Trophoblast cell (in vitro differentiated cells and primary cell): ENCODE data around the gene SERPINA4.

Experiments
- DNase-seq, 2 donors: peaks; one replicate each; pipeline ENCODE4 v3.0.0-alpha.2; 2016
- H2AFZ ChIP-seq: 2 replicates; pipeline ENCODE4 v1.6.1; 2013; ENCODE audit warnings: low read length, moderate library complexity, mild to moderate bottlenecking; ENCODE audit not compliant: insufficient read depth, poor library complexity
- H2AK5ac ChIP-seq: 2 replicates; pipeline ENCODE4 v1.6.1; 2013; ENCODE audit warnings: mild to moderate bottlenecking, low read length
- H2BK120ac ChIP-seq: 2 replicates; pipeline ENCODE4 v1.6.1; 2013; ENCODE audit warnings: low read length, mild to moderate bottlenecking, moderate library complexity; ENCODE audit not compliant: insufficient read depth, poor library complexity
- H2BK12ac ChIP-seq: 2 replicates; pipeline ENCODE4 v1.6.1; 2013; ENCODE audit warnings: mild to moderate bottlenecking, low read length, moderate library complexity
- H2BK5ac ChIP-seq: 2 replicates; pipeline ENCODE4 v1.6.1; 2013; ENCODE audit warnings: low read length, low read depth, moderate library complexity, mild to moderate bottlenecking; ENCODE audit not compliant: poor library complexity
- H3K14ac ChIP-seq: 2 replicates; pipeline ENCODE4 v1.6.1; 2013; ENCODE audit warnings: mild to moderate bottlenecking, low read length
- H3K18ac ChIP-seq: 2 replicates; pipeline ENCODE4 v1.6.1; 2013; ENCODE audit warnings: mild to moderate bottlenecking, low read length
- H3K23ac ChIP-seq: 2 replicates; pipeline ENCODE4 v1.6.1; 2013; ENCODE audit warnings: low read length
- H3K27ac ChIP-seq: 2 replicates; pipeline ENCODE4 v1.5.1; 2013; ENCODE audit warnings: low read depth, mild to moderate bottlenecking, inconsistent platforms, low read length, moderate library complexity
- H3K27me3 ChIP-seq: 2 replicates; pipeline ENCODE4 v1.6.1; 2013; ENCODE audit warnings: inconsistent platforms, mild to moderate bottlenecking, low read length, moderate library complexity; ENCODE audit not compliant: insufficient read depth
- H3K36me3 ChIP-seq, 2 experiments: 1 replicate in 1 of 2; 2 replicates in 1 of 2; pipeline ENCODE4 v1.6.1; 2013; ENCODE audit warnings: low read length in 2 of 2, mild to moderate bottlenecking in 2 of 2, moderate library complexity in 1 of 2; ENCODE audit not compliant: insufficient read depth in 2 of 2, control insufficient read depth in 1 of 2
- H3K4ac ChIP-seq: 2 replicates; pipeline ENCODE4 v1.6.1; 2013; ENCODE audit warnings: low read depth, mild to moderate bottlenecking, low read length, moderate library complexity
- H3K4me1 ChIP-seq, 2 experiments: 1 replicate in 1 of 2; 2 replicates in 1 of 2; pipeline ENCODE4 v1.6.1; 2013; ENCODE audit warnings: low read length in 2 of 2, mild to moderate bottlenecking in 2 of 2, moderate library complexity in 1 of 2; ENCODE audit not compliant: insufficient read depth in 2 of 2, control insufficient read depth in 1 of 2
- H3K4me2 ChIP-seq: 2 replicates; pipeline ENCODE4 v1.6.1; 2013; ENCODE audit warnings: inconsistent platforms, mild to moderate bottlenecking, low read length, moderate library complexity
- H3K4me3 ChIP-seq: 2 replicates; pipeline ENCODE4 v1.5.1; 2013; ENCODE audit warnings: mild to moderate bottlenecking, low read depth, low read length, inconsistent platforms
- H3K79me1 ChIP-seq: one replicate; pipeline ENCODE4 v1.6.1; 2013; ENCODE audit warnings: low read length
- H3K79me2 ChIP-seq: 2 replicates; pipeline ENCODE4 v1.6.1; 2013; ENCODE audit warnings: low read length, mild to moderate bottlenecking; ENCODE audit not compliant: control insufficient read depth, insufficient read depth, poor library complexity
- H3K9ac ChIP-seq: 2 replicates; pipeline ENCODE4 v1.6.1; 2013; ENCODE audit warnings: mild to moderate bottlenecking, low read length
- H3K9me3 ChIP-seq: 2 replicates; pipeline ENCODE4 v1.6.1; 2013; ENCODE audit warnings: low read depth, mild to moderate bottlenecking, control low read depth, inconsistent platforms, low read length; ENCODE audit not compliant: insufficient read depth
- H4K12ac ChIP-seq: 2 replicates; pipeline ENCODE4 v1.6.1; 2013; ENCODE audit warnings: low read depth, mild to moderate bottlenecking, low read length, moderate library complexity
- H4K8ac ChIP-seq: 2 replicates; pipeline ENCODE4 v1.6.1; 2013; ENCODE audit warnings: low read depth, mild to moderate bottlenecking, low read length, moderate library complexity
- H4K91ac ChIP-seq: one replicate; pipeline ENCODE4 v1.6.1; 2013; ENCODE audit warnings: low read depth, mild to moderate bottlenecking, low read length, moderate library complexity
- WGBS: extraction: QIAGEN DNeasy Blood & Tissue Kit; methylation state at CpG from one replicate; pipeline ENCODE4 v1.1.7; 2013; ENCODE audit warnings: missing lambda C conversion rate; ENCODE audit not compliant: insufficient read length, insufficient coverage; ENCODE audit errors: extremely low coverage; 5-methylcytosine and 5-hydroxymethylcytosine counted together

Gene SERPINA4

DNA sequence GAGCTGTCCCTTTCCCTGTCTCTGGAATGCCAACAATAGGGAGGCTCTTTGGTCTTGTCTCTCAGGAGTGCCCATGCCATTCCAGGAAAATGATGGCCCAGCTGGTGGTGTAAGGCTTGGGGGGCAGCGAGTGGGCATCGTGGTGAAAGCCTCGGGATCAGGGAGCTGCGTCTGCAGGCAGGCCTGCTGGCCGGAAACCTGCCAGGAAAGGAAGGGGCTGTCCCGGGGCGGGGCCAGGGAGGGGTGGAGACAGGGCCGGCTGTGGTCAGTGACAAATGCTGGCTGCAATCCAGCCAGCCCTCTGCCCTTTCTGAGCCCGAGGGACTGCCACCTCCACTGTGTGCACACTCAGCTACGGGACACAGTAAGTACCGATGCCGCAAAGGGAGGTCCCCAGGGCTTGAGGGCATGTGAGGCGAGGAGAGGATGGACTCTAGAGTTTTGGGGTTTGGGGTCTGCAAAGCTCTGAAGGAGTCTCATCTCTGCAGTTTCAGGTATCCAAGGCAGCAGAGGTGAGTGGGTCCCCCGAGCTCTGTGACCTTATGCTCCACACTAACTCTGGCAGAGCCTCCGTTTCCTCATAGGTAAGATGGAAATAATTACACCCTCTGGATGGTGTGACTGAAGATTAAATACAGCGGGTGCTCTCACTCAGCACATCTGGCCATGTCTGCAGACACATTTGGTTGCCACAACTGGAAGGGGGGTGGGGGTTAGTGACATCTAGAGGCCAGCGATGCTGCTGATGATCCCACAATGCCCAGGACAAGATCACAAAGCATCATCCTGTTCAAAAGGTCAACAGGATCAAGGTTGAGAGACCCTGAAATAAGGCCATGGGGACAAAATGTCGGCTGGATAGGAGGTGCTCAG lies 20.1 kb downstream of the SERPINA4 start, which contains the start of gene SERPINA5:
Gene SERPINA5 (plus strand): TSS at position 300 of the 873 bp plus-strand sequence. CDS start 5,937 bp downstream, outside the sequence.
- H2BK5ac ChIP-seq = no peak within 1 kb of the TSS
- H2AFZ ChIP-seq = no peak within 1 kb of the TSS
- H3K4ac ChIP-seq = no peak within 1 kb of the TSS
- no peak within 1 kb of the TSS for H3K23ac ChIP-seq
- no peak within 1 kb of the TSS for H3K18ac ChIP-seq
- no peak within 1 kb of the TSS for H3K14ac ChIP-seq
- H3K27me3 ChIP-seq = no peaks in the 10 kb centered on the region
- H3K36me3 ChIP-seq = no peaks in the 10 kb centered on the region
- H2AK5ac ChIP-seq = no peak within 1 kb of the TSS
- no peak within 1 kb of the TSS for H3K27ac ChIP-seq
- H3K79me2 ChIP-seq = no peaks in the 10 kb centered on the region
- H3K9ac ChIP-seq = no peak within 1 kb of the TSS
- no peaks in the 10 kb centered on the region for H3K4me1 ChIP-seq
- H4K8ac ChIP-seq = no peak within 1 kb of the TSS
- no peak within 1 kb of the TSS for H2BK12ac ChIP-seq
- WGBS = no CpG with 5 or more reads among the region's 18 CpGs
- no peak within 1 kb of the TSS for H4K12ac ChIP-seq
- H2BK120ac ChIP-seq = no peak within 1 kb of the TSS
- H3K79me1 ChIP-seq = no peaks in the 10 kb centered on the region
- no peak within 1 kb of the TSS for H4K91ac ChIP-seq
- H3K4me2 ChIP-seq = no peak within 1 kb of the TSS
- H3K4me3 ChIP-seq = no peak within 1 kb of the TSS
- H3K9me3 ChIP-seq = peaks cover 3% of the 10 kb centered on the region
- DNase-seq = no peak

DNA sequence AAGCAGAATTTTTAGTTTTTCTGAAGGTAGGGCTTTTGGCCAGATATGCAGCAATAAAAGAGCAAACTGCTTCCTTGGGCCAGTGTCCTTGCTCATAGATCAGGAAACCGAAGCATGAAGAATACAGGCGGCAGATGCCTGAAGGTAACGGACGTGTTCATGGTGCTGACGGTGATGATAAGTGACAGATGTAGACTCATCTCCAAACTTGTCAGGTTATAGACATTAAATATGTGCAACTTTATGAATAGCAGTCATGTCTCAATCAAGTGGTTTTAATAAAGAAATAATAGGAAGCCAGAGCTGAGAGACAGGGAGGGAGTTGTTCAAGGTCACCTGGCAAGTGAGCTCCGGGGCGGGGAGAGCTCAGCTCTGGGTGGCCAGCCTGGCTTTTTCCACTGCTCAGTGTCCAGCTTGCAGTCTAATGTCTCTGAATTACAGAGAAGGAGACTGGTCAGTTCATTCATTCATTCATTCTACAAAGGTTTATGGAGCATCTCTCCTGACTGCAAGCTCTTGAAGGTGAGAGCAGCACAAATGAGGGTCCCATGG lies 21.0 kb downstream of the SERPINA4 start:
- H3K4me2 ChIP-seq = no peak overlapping the region
- H3K9me3 ChIP-seq = peaks cover 3% of the 10 kb centered on the region
- H4K12ac ChIP-seq = no peak overlapping the region
- H3K36me3 ChIP-seq = no peaks in the 10 kb centered on the region
- no peaks in the 10 kb centered on the region for H3K4me1 ChIP-seq
- H3K79me2 ChIP-seq = no peaks in the 10 kb centered on the region
- H2AK5ac ChIP-seq = no peak overlapping the region
- no peak overlapping the region for H3K18ac ChIP-seq
- no peak overlapping the region for H2BK5ac ChIP-seq
- H3K14ac ChIP-seq = no peak overlapping the region
- H3K27me3 ChIP-seq = no peaks in the 10 kb centered on the region
- no peak overlapping the region for H2BK120ac ChIP-seq
- no peak overlapping the region for H2AFZ ChIP-seq
- H3K79me1 ChIP-seq = no peaks in the 10 kb centered on the region
- no peak overlapping the region for H3K27ac ChIP-seq
- H3K4ac ChIP-seq = no peak overlapping the region
- H2BK12ac ChIP-seq = no peak overlapping the region
- H3K4me3 ChIP-seq = no peak overlapping the region
- no peak overlapping the region for H4K91ac ChIP-seq
- no peak overlapping the region for H3K23ac ChIP-seq
- H4K8ac ChIP-seq = no peak overlapping the region
- WGBS = no CpG with 5 or more reads among the region's 7 CpGs
- no peak for DNase-seq
- no peak overlapping the region for H3K9ac ChIP-seq

DNA sequence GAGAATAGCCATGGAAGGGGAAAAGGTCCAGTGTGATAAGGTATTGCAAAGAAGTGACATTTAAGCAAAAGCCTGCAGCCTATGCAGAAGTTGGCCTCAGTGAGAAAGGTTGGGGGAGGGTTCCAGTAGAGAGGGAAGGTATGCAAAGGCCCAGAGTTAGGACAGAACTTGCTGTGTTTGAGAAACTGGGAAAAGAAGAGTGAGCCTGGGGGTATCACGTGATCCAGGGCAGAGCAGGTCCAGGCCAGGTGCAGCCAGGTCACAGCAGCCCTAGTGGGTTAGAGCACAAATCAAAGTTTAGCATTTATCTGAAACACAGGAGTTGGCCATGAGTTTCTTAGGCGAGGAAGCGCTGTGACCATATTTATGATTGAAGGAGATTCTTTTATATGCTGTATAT lies 21.6 kb downstream of the SERPINA4 start:
- no peak overlapping the region for H2AK5ac ChIP-seq
- H2BK120ac ChIP-seq = no peak overlapping the region
- no peaks in the 10 kb centered on the region for H3K4me1 ChIP-seq
- no peak overlapping the region for H3K4ac ChIP-seq
- H4K91ac ChIP-seq = no peak overlapping the region
- no peak overlapping the region for H4K12ac ChIP-seq
- H3K79me1 ChIP-seq = no peaks in the 10 kb centered on the region
- no peak overlapping the region for H2AFZ ChIP-seq
- no peak overlapping the region for H4K8ac ChIP-seq
- no peaks in the 10 kb centered on the region for H3K27me3 ChIP-seq
- H2BK5ac ChIP-seq = no peak overlapping the region
- no peak overlapping the region for H3K23ac ChIP-seq
- no CpG with 5 or more reads among the region's 3 CpGs for WGBS
- no peaks in the 10 kb centered on the region for H3K36me3 ChIP-seq
- peak; percentile 26 to 55 for DNase-seq
- no peak overlapping the region for H3K18ac ChIP-seq
- H2BK12ac ChIP-seq = no peak overlapping the region
- no peak overlapping the region for H3K14ac ChIP-seq
- no peak overlapping the region for H3K9ac ChIP-seq
- no peaks in the 10 kb centered on the region for H3K79me2 ChIP-seq
- H3K4me3 ChIP-seq = no peak overlapping the region
- no peak overlapping the region for H3K4me2 ChIP-seq
- no peak overlapping the region for H3K27ac ChIP-seq
- peaks cover 3% of the 10 kb centered on the region for H3K9me3 ChIP-seq

DNA sequence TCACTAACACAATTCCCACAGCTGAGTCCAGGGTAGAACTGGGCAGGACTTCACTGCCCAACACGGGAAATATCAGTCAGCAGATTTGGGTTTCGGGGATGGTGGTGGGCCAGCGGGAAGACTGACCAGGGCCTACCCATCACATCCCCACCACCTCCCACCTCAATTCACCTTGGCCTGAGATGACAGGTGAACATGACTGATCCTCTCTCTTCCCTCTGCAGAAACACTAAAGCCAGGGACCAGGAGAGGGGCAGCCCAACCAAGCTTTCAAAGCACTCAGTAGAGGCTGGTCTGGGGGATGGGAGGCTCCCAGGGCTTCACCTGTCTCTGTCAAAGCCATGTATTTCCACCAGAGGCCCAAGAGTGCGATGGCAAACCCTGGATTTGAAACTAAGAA lies 22.3 kb downstream of the SERPINA4 start:
- no peak overlapping the region for H2AFZ ChIP-seq
- no CpG with 5 or more reads among the region's 4 CpGs for WGBS

More for the DNA sequence above, 22.3 kb downstream of the SERPINA4 start:
- Histone ChIP-seq H3K79me2 (no peaks in the 10 kb centered on the region), H3K14ac (no peak overlapping the region), H3K9me3 (peaks cover 3% of the 10 kb centered on the region), H3K18ac (no peak overlapping the region), H2BK5ac (no peak overlapping the region), H3K79me1 (no peaks in the 10 kb centered on the region), H3K23ac (no peak overlapping the region), H2BK120ac (no peak overlapping the region), H3K4me3 (no peak overlapping the region), H3K36me3 (no peaks in the 10 kb centered on the region), H3K4me1 (no peaks in the 10 kb centered on the region), H3K9ac (no peak overlapping the region), H3K27me3 (no peaks in the 10 kb centered on the region), H4K8ac (no peak overlapping the region), H3K4me2 (no peak overlapping the region), H3K27ac (no peak overlapping the region), H4K12ac (no peak overlapping the region), H2BK12ac (no peak overlapping the region), H4K91ac (no peak overlapping the region), H3K4ac (no peak overlapping the region), H2AK5ac (no peak overlapping the region)
- DNase-seq = no peak
